ENCODE results near the gene HELLS.

DNA sequence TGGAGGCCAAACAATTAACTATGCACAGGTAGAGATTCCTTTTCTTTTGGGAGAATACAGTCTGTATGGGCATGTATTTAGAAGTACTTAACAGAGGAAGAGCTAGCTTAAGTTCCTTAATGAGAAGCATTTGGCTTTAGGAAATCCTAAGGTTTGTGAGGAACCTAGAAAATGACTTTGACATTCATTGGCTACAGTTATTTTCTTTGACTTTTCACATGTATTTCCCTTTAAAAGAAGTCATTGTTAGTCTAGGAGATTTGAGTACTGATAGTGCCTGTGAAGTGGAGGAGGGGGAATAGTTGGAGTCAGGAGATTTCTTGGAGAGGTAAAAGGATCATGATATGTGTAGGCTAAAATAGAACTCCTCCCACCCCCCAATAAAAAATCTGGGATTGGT lies 3.6 kb downstream of the HELLS start:
- TF ChIP-seq CEBPB (IDR thresholded peaks at IDR 0.05): no peak
- no peak for TF ChIP-seq EP300 (IDR thresholded peaks at IDR 0.05; ENCODE audit: borderline replicate concordance)
- TF ChIP-seq FOXM1 (IDR thresholded peaks at IDR 0.05; ENCODE audit: borderline replicate concordance, low read depth): no peak
- TF ChIP-seq, protein P1, sequence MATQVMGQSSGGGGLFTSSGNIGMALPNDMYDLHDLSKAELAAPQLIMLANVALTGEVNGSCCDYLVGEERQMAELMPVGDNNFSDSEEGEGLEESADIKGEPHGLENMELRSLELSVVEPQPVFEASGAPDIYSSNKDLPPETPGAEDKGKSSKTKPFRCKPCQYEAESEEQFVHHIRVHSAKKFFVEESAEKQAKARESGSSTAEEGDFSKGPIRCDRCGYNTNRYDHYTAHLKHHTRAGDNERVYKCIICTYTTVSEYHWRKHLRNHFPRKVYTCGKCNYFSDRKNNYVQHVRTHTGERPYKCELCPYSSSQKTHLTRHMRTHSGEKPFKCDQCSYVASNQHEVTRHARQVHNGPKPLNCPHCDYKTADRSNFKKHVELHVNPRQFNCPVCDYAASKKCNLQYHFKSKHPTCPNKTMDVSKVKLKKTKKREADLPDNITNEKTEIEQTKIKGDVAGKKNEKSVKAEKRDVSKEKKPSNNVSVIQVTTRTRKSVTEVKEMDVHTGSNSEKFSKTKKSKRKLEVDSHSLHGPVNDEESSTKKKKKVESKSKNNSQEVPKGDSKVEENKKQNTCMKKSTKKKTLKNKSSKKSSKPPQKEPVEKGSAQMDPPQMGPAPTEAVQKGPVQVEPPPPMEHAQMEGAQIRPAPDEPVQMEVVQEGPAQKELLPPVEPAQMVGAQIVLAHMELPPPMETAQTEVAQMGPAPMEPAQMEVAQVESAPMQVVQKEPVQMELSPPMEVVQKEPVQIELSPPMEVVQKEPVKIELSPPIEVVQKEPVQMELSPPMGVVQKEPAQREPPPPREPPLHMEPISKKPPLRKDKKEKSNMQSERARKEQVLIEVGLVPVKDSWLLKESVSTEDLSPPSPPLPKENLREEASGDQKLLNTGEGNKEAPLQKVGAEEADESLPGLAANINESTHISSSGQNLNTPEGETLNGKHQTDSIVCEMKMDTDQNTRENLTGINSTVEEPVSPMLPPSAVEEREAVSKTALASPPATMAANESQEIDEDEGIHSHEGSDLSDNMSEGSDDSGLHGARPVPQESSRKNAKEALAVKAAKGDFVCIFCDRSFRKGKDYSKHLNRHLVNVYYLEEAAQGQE (IDR thresholded peaks at IDR 0.05; ENCODE audit: low read depth): no peak
- TF ChIP-seq EGR1 (IDR thresholded peaks at IDR 0.05): no peak
- no peak for TF ChIP-seq TAF1 (IDR thresholded peaks at IDR 0.05; ENCODE audit: low read depth)
- no peak for TF ChIP-seq RAD21 (IDR thresholded peaks at IDR 0.05; ENCODE audit: low read depth)
- TF ChIP-seq NFIC (IDR thresholded peaks at IDR 0.05): no peak

Data from Ishikawa (cell line).